H1 (cell line): ENCODE data around the gene FECH. TPM values are rescaled to one million over a fixed set of nuclear protein-coding genes. Genes with fewer than 3 reads are reported as not detected.

Experiments used
- CHD1 ChIP-seq: IDR thresholded peaks from 2 replicates; pipeline ENCODE4 v1.6.1; 2012; ENCODE audit warnings: low read depth, low read length, improper control_type of control experiment
- EP300 ChIP-seq, 2 experiments: IDR thresholded peaks; 1 replicate in 1 of 2; 2 replicates in 1 of 2; pipeline ENCODE4 v1.6.1; 2011 to 2012; ENCODE audit warnings: low read depth in 2 of 2, low read length in 2 of 2, mild to moderate bottlenecking in 2 of 2, borderline replicate concordance in 1 of 2, inconsistent platforms in 1 of 2, moderate library complexity in 1 of 2
- KDM1A ChIP-seq: fragments of 200-600, 300-600 bp; sonication (generic); IDR thresholded peaks from 2 replicates; pipeline ENCODE4 v1.7.1; 2016; ENCODE audit warnings: mild to moderate bottlenecking, low read length, borderline replicate concordance
- SAP30 ChIP-seq: fragments of 300-600 bp; sonication (generic); IDR thresholded peaks from 2 replicates; pipeline ENCODE4 v1.7.1; 2012; ENCODE audit warnings: low read length, moderate library complexity, mild to moderate bottlenecking, inconsistent platforms; ENCODE audit not compliant: insufficient read depth, insufficient replicate concordance
- SP2 ChIP-seq: IDR thresholded peaks from 2 replicates; pipeline ENCODE4 v1.6.1; 2012; ENCODE audit warnings: mild to moderate bottlenecking, low read length, inconsistent platforms
- SP4 ChIP-seq: IDR thresholded peaks from 2 replicates; pipeline ENCODE4 v1.6.1; 2012; ENCODE audit warnings: low read length, inconsistent platforms
- ZNF274 ChIP-seq: IDR thresholded peaks from 2 replicates; pipeline ENCODE4 v1.7.0; 2012; ENCODE audit warnings: low read length, borderline replicate concordance; ENCODE audit errors: extremely low read depth
- polyA plus RNA-seq, 7 experiments: library from polyadenylated mRNA; depleted of rRNA in 3 of 7; stranded (reverse) in 5 of 7; unstranded in 2 of 7; fragments of >200 nt in 5 of 7; fragments of 200-250 nt in 2 of 7; gene quantifications; 1 replicate in 5 of 7; 2 replicates in 1 of 7; 4 replicates in 1 of 7; pipeline versions ENCODE4 v1.2.1 to v1.2.3, GENCODE V29; 2011 to 2013; ENCODE audit warnings: missing spikeins in 2 of 7, mixed read lengths in 2 of 7
- total RNA-seq: library from RNA; stranded (reverse); fragmentation: NEBNext Ultra II Directional; extraction: Animal tissue kit (Norgen Biotek cat#: 25700); gene quantifications from 2 replicates; pipeline ENCODE4 v1.2.1, GENCODE V29; 2021

FECH gene
- total and polyA plus RNA-seq, 2 of the 8 experiments (the other 6 are each of a cell fraction or from before 2014, with no cell fraction given) = 13.1 to 26.6 TPM

DNA sequence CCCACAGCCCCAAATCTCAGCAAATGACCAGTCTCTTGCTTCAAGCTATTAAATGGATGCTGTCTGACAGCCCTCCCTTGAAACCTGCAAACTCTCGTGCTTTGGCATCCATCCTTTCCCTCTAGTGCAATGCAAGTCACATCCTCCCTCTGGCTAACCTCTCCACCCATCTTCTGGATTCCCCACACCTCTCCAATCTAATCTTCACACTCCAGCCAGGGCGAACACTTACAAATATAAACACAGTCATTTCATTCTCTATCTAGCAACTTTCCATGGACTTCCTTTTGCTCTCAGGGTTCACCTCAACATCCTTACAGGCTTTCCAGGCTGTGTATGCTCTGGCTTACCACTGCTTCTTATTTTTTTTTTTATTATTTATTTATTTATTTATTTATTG lies 45.2 kb upstream of the FECH start (continued):
- TF ChIP-seq CHD1 (no peak), SP4 (no peak), SP2 (no peak), EP300 (IDR thresholded peaks at IDR 0.05; ENCODE audit: borderline replicate concordance in 1 of 2, low read depth in 2 of 2, low read length in 2 of 2) (no peak), ZNF274 (no peak), SAP30 (no peak), KDM1A (no peak)
